Activated naive CD4-positive, alpha-beta T cell treated with anti-CD3 and anti-CD28 coated beads for 36 hours (primary cell): Measurements from ENCODE around the gene HIPK2. TPM values are rescaled to one million over a fixed set of nuclear protein-coding genes. Genes with fewer than 3 reads are reported as not detected.

Experiments used
- CTCF ChIA-PET: fragments of 350-600 bp; sonication (Branson Sonifier 250); formaldehyde crosslinking; loops from one replicate; lab custom pipeline; 2021; ENCODE audit warnings: antibody characterized with exemption; lab: Charles Lee
- DNase-seq: peaks from one replicate; pipeline ENCODE4 v3.0.0-alpha.2; 2020
- H3K27ac Mint-ChIP-seq: one replicate; pipeline ENCODE4 v1.8.0; 2021; ENCODE audit warnings: mild to moderate bottlenecking, mixed read lengths
- H3K27me3 Mint-ChIP-seq: one replicate; pipeline ENCODE4 v1.8.0; 2021; ENCODE audit warnings: low read depth, mixed read lengths
- H3K36me3 Mint-ChIP-seq: one replicate; pipeline ENCODE4 v1.8.0; 2021; ENCODE audit warnings: low read depth, mixed read lengths
- H3K4me1 Mint-ChIP-seq: one replicate; pipeline ENCODE4 v1.8.0; 2021; ENCODE audit warnings: low read depth, mixed read lengths
- H3K4me3 Mint-ChIP-seq: one replicate; pipeline ENCODE4 v1.8.0; 2021; ENCODE audit warnings: mild to moderate bottlenecking, moderate library complexity, mixed read lengths
- H3K9me3 Mint-ChIP-seq: one replicate; pipeline ENCODE4 v1.8.0; 2021; ENCODE audit warnings: mixed read lengths
- intact Hi-C: fragments of 100-400 bp; cut with micrococcal nuclease; formaldehyde crosslinking; loops from one replicate; pipeline ENCODE4 v1.15.1; 2023
- total RNA-seq, 2 experiments: library from RNA; stranded (reverse); gene quantifications; one replicate each; pipeline ENCODE4 v1.2.3, GENCODE V29; 2021

Gene HIPK2
- total RNA-seq, 2 experiments from 2014 or later, result 16.8 to 17.3 TPM

DNA sequence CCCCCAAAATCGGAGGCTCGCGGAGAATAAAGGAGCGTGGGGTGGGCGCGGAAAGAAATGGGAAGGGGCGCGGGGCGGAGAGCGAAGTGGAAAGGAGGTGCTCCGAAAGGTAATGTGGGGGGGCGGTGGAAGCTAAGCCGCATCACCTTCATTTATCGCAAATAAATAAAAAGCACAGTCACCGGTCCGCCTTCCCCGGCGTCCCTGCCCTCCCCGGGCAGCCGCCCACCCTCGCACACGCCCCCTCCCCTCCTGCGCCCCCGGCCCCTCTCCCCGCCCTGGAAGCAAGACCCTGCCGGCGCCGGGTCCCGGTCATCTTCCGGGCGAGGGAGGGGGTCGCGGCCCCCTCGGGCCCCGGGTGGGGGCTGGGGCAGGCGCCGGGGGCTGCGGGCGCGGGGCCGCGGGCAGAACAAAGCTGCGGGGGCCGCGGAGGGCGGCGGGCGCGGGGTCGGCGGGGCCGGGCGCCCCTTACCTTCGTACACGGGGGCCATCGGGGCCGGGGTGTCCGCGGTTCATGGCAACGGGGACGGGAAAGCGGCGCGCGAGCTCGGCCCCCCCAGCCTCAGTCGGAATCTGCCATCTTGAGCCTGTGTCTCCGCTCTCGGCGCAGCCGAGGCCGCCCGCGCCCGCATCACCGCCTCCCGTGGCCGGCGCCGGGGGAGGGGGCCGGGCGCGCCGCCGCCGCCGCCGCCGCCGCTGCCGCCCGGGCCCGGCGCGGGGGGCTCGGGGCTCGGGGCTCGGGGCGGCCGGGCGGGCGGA lies 486 bp downstream of the HIPK2 start:
- CTCF ChIA-PET, result interaction anchor here (0.5 to 1.4 kb wide), 3 partner anchors 113 to 159 kb away, joined by 3 read pairs; no protein-coding TSS in a partner anchor
- H3K27me3 Mint-ChIP-seq, result peaks cover 14% of the 10 kb centered on the region
- H3K4me1 Mint-ChIP-seq, result peaks cover 43% of the 10 kb centered on the region
- DNase-seq, result peak; percentile 45
- H3K9me3 Mint-ChIP-seq, result no peaks in the 10 kb centered on the region
- intact Hi-C loops, result loop anchor here (2.0 to 10.0 kb wide), 4 partner anchors 400 to 1023 kb away; partner anchors contain the start of genes FMC1, KDM7A and ZC3HAV1
- peak overlapping the region; percentile 96 for H3K4me3 Mint-ChIP-seq
- H3K36me3 Mint-ChIP-seq, result no peaks in the 10 kb centered on the region
- H3K27ac Mint-ChIP-seq, result peak overlapping the region; percentile 84

DNA sequence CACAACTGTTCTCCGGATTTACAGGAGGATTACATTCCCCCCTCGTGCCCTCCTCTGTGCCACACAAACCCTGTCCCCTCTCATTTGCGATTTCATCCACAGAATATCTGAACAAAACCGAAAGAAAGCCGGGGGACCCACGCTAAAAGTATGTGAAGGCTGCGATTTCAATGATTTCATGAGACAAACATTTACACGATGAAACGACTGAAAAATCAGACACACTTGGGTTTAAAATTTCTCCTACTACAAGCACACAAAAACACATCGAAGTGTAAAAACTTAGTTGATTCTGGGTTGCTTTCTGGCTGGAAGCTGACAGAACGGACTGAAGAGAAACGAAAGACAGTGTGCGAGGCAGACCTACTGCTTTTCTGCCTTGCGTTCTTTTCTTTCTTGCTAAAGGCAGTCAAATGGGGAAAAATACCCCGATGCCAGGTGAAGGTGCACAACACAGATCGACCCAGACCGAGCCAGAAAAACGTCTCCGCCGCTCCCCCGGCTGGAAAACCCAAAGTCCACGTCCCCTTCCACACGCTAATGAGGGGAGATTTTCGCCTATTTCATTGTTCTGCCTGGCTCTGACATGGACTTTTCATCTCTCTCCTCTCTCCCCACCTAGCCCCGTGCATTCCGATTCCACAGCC lies 1.2 kb downstream of the HIPK2 start:
- peak overlapping the region; percentile 96 for H3K4me3 Mint-ChIP-seq
- intact Hi-C loops, result loop anchor here (1.0 to 10.0 kb wide), 5 partner anchors 129 to 1022 kb away; partner anchors contain the start of genes FMC1, KDM7A and ZC3HAV1
- DNase-seq, result peak; percentile 29
- CTCF ChIA-PET, result interaction anchor here (0.6 kb wide), 1 partner anchor 112 kb away, joined by 3 read pairs; no protein-coding TSS in a partner anchor
- peaks cover 48% of the 10 kb centered on the region for H3K4me1 Mint-ChIP-seq
- H3K36me3 Mint-ChIP-seq, result no peaks in the 10 kb centered on the region
- no peaks in the 10 kb centered on the region for H3K9me3 Mint-ChIP-seq
- peak overlapping the region; percentile 84 for H3K27ac Mint-ChIP-seq
- peaks cover 14% of the 10 kb centered on the region for H3K27me3 Mint-ChIP-seq

DNA sequence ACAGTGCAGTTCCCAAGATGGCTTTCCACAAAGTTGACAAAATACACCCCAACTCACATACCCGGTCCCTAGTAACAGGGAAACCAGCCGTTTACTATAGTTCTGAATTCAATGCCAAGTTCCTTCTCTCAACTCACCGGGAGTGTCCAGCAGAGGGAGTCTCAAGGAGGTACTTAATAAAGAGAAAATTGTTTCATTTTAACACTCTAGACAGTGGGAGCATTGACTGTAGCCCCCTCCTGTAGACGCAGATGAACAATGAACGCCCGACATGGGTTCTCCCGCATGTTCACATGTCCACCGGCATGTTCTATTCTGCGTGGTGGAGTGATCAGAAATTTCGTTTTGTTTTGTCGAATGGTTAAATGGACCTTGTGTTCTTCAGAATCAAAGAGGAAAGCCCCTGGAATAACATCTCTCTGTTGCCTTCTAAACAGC lies 1.9 kb downstream of the HIPK2 start:
- Mint-ChIP-seq H3K27ac (peak overlapping the region; percentile 48), H3K27me3 (peaks cover 14% of the 10 kb centered on the region), H3K9me3 (no peaks in the 10 kb centered on the region), H3K4me1 (peaks cover 56% of the 10 kb centered on the region), H3K36me3 (no peaks in the 10 kb centered on the region), H3K4me3 (peak overlapping the region; percentile 96)
- intact Hi-C loops, result loop anchor here (1.0 to 10.0 kb wide), 9 partner anchors 23 to 1021 kb away; partner anchors contain the start of genes FMC1, KDM7A, MKRN1 and TBXAS1
- DNase-seq, result peak; percentile 75
- CTCF ChIA-PET, result no interaction called here

DNA sequence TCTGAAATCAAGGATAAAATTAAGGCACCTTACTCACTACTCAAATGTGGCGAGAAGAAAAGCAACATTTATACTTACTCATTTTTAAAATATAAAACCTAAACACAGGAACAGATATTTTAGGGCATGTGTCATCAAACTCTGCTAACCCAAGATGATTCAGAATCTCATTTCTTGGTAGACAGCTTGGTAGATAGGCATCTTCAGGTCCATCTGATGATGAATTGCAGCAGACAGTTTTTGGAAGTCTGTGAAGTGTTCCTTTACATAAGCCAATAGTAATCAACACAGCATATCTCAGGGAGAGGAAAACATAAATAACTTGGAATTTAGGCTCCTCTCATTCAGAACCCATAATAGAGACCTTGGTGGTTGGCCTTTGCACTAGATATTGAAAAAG lies 3.4 kb downstream of the HIPK2 start:
- Mint-ChIP-seq H3K36me3 (no peaks in the 10 kb centered on the region), H3K27me3 (peaks cover 4% of the 10 kb centered on the region), H3K9me3 (no peaks in the 10 kb centered on the region), H3K27ac (peak overlapping the region; percentile 60), H3K4me1 (peaks cover 67% of the 10 kb centered on the region), H3K4me3 (no peak overlapping the region)
- DNase-seq, result peak; percentile 22
- CTCF ChIA-PET, result interaction anchor here (0.9 to 1.2 kb wide), 2 partner anchors 9 to 77 kb away, joined by 3 to 4 read pairs; no protein-coding TSS in a partner anchor
- intact Hi-C loops, result loop anchor here (1.0 to 10.0 kb wide), 13 partner anchors 24 to 1020 kb away; partner anchors contain the start of genes MKRN1, PARP12 and TBXAS1

DNA sequence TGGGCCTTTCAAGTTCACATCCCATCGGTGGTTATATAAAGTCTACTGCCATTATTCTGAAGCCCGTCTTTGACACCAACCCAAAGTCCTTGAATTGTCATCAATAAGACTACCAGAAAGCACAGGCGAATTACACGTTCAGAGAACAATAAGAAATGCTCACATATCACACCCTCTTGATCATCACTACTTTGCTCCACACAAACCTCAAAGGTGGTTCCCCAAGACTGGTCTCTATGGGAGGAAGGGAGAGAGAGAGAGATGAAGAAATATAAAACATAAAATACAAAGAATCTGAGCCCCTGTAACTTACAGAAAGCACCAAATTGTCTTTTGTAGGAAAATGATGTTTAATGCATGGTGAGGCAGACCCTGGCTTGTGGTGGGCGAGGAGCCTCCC lies 4.4 kb downstream of the HIPK2 start:
- CTCF ChIA-PET, result interaction anchor here (0.9 to 1.3 kb wide), 2 partner anchors 76 to 128 kb away, joined by 3 to 5 read pairs; no protein-coding TSS in a partner anchor
- DNase-seq, result peak; percentile 59
- peak overlapping the region; percentile 60 for H3K27ac Mint-ChIP-seq
- peaks cover 72% of the 10 kb centered on the region for H3K4me1 Mint-ChIP-seq
- intact Hi-C loops, result loop anchor here (1.0 to 10.0 kb wide), 5 partner anchors 143 to 1019 kb away; partner anchors contain the start of gene PARP12
- H3K4me3 Mint-ChIP-seq, result no peak overlapping the region
- H3K36me3 Mint-ChIP-seq, result no peaks in the 10 kb centered on the region
- no peaks in the 10 kb centered on the region for H3K9me3 Mint-ChIP-seq
- H3K27me3 Mint-ChIP-seq, result no peaks in the 10 kb centered on the region

DNA sequence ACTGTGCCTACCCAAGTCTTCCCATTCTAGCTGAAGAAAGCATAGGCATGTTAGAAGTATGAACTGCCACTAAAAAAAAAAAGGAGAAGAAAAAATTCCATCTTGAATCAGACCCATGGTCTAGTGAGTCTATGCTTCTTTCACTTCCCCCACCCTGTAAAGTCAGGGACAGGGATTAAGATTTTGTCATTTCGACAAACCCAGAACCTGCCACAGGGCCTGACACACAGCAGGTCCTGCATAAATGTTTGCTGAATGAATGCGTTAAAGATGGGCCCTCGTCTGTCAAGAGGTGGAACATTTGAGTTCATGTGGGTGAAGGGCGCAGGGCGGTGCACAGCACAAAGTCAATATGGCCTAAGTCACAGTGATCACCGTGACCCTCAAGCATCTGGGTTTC lies 4.9 kb downstream of the HIPK2 start:
- H3K4me3 Mint-ChIP-seq, result no peak overlapping the region

DNA sequence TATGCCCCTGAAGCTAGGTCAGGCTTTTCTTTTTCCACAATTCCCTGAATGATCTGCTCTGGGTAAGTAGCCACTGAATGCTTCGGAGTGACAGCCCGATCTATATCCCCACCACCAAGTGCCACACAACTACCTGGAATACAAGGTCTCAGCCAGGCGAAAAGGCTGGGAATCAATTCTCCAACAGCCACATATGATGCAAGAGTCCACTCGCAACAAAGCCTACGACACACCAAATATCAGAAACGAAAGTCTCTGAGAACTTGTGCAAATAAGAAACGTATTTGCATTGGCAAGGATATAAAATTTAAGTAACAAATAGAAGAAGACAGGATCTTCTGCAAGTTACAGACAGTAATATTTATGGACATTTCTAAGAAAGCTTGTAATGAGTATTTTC lies 5.7 kb downstream of the HIPK2 start:
- CTCF ChIA-PET, result interaction anchor here (0.5 to 0.7 kb wide), 3 partner anchors 100 to 622 kb away, joined by 3 read pairs; no protein-coding TSS in a partner anchor
- intact Hi-C loops, result loop anchor here (5.0 to 10.0 kb wide), 4 partner anchors 230 to 1017 kb away; partner anchors contain the start of gene PARP12
- H3K9me3 Mint-ChIP-seq, result no peaks in the 10 kb centered on the region
- H3K27me3 Mint-ChIP-seq, result no peaks in the 10 kb centered on the region
- no peaks in the 10 kb centered on the region for H3K36me3 Mint-ChIP-seq
- no peak overlapping the region for H3K4me3 Mint-ChIP-seq
- no peak overlapping the region for H3K27ac Mint-ChIP-seq
- H3K4me1 Mint-ChIP-seq, result peaks cover 85% of the 10 kb centered on the region
- no peak for DNase-seq

More for the DNA sequence above, 4.9 kb downstream of the HIPK2 start:
- Mint-ChIP-seq H3K27ac (no peak overlapping the region), H3K9me3 (no peaks in the 10 kb centered on the region), H3K36me3 (no peaks in the 10 kb centered on the region), H3K4me1 (peaks cover 77% of the 10 kb centered on the region), H3K27me3 (no peaks in the 10 kb centered on the region)
- CTCF ChIA-PET, result interaction anchor here (1.3 kb wide), 1 partner anchor 127 kb away, joined by 5 read pairs; no protein-coding TSS in a partner anchor
- DNase-seq, result no peak
- intact Hi-C loops, result loop anchor here (1.0 to 10.0 kb wide), 5 partner anchors 143 to 1018 kb away; partner anchors contain the start of gene PARP12

DNA sequence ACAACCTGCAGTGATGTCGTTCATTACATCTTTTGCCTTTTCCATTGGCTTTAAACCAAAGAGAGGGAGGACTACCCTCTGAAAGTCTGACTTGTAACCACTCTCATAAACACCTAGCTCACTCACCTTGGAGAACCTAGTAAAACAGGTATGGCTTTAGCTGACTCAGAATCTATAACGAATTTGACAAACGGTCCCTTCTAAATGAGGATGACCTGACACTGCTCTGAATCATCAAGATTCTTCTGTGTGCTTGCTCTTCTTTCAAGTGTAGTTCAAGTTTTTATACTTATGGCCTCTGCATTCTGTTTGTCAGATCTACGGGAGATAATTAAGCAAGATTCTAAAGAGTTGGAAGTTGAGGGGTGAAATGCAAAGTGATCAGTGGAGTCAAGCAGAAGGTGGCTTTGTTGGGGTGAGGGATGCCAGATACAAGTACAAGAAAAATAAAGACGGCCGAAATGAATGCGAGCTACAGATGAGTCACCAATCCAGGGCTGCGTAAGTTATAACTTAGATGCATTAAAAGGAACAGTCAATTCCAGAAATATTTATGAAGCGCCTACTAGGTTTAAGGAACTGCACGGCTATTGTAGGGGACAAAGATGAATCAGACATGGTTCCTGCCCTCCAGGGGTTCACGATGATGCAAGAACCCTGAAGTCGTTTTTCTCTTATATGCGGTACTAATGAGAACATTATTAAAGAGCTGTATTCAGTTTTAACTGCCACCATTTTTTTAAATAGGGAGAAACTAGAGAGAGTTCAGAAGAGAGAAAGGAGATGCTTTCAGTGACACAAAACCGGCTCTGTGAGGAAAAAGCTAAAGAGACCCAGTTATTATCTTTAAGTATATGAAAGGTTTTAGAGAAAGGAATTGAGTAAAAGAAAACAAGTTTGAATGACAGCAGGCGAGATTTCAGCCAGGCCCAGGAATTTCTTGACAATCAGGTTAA lies 6.5 kb downstream of the HIPK2 start:
- H3K27me3 Mint-ChIP-seq, result no peaks in the 10 kb centered on the region

DNA sequence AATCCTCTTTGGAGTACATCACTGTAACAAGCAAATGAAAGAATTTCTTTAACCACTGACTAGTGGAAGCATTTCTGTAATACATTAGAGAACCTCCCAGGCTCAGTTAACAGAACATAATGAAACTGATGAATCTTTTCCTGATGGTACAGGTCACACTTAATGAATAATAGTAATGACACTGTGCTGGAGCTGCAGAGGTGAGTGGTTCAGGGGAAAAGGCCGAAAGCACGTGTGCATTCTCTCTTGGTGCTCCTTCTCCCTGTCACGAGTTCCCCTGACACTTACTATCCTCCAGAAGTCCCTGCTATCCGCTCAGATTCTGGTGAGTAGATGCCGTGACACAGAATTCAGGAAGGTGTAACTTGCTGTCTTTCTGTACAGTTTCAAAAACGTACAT lies 8.0 kb downstream of the HIPK2 start:
- CTCF ChIA-PET, result interaction anchor here (1.3 kb wide), 1 partner anchor 50 kb away, joined by 3 read pairs; no protein-coding TSS in a partner anchor
- no peak overlapping the region for H3K4me3 Mint-ChIP-seq

More for the DNA sequence above, 6.5 kb downstream of the HIPK2 start:
- no peaks in the 10 kb centered on the region for H3K36me3 Mint-ChIP-seq
- no peak for DNase-seq
- intact Hi-C loops, result loop anchor here (5.0 to 10.0 kb wide), 4 partner anchors 231 to 1016 kb away; partner anchors contain the start of gene PARP12
- no peaks in the 10 kb centered on the region for H3K9me3 Mint-ChIP-seq
- CTCF ChIA-PET, result interaction anchor here (0.5 to 1.3 kb wide), 4 partner anchors 25 to 623 kb away, joined by 3 read pairs; no protein-coding TSS in a partner anchor
- H3K4me3 Mint-ChIP-seq, result no peak overlapping the region
- peak overlapping the region; percentile 26 for H3K27ac Mint-ChIP-seq
- H3K4me1 Mint-ChIP-seq, result peaks cover 90% of the 10 kb centered on the region

DNA sequence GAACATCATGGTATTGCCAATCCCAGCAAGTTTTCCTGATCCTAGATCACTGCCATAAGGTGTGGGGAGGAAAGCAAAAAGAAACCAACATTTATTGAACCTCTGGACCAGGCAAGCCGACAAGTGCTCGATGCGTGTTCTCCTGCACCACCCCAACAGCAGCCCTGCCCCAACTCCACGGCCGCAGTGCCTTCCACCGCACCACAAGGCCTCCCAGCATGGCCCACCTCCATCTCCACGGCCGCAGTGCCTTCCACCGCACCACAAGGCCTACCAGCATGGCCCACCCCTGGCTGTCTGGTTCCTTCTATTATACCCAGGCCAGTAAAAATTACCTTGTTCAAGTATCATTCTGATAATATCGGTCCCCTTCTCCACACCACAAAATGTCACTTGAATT lies 8.7 kb downstream of the HIPK2 start:
- Mint-ChIP-seq H3K27me3 (no peaks in the 10 kb centered on the region), H3K9me3 (no peaks in the 10 kb centered on the region), H3K36me3 (no peaks in the 10 kb centered on the region), H3K27ac (no peak overlapping the region), H3K4me3 (no peak overlapping the region), H3K4me1 (peaks cover 78% of the 10 kb centered on the region)
- no peak for DNase-seq
- CTCF ChIA-PET, result interaction anchor here (1.1 to 1.3 kb wide), 2 partner anchors 123 to 334 kb away, joined by 3 to 9 read pairs; no protein-coding TSS in a partner anchor
- intact Hi-C loops, result no loop called here

More for the DNA sequence above, 8.0 kb downstream of the HIPK2 start:
- no peak for DNase-seq
- intact Hi-C loops, result loop anchor here (5.0 to 10.0 kb wide), 4 partner anchors 233 to 1015 kb away; partner anchors contain the start of gene PARP12
- Mint-ChIP-seq H3K4me1 (peaks cover 82% of the 10 kb centered on the region), H3K9me3 (no peaks in the 10 kb centered on the region), H3K27me3 (no peaks in the 10 kb centered on the region), H3K27ac (no peak overlapping the region), H3K36me3 (no peaks in the 10 kb centered on the region)
